WTC11 (cell line): Measurements from ENCODE around the gene SLC25A19. TPM values are rescaled to one million over a fixed set of nuclear protein-coding genes. Genes with fewer than 3 reads are reported as not detected.

ENCODE experiments used
- ATAC-seq: fragments of 200-7000 bp; cut with Tn5 transposase; 2 replicates; pipeline ENCODE4 v1.10.0; 2021; ENCODE audit warnings: mild to moderate bottlenecking, moderate library complexity
- CTCF ChIA-PET: fragments of 300-600 bp; sonication (Branson Sonifier 250); formaldehyde crosslinking; loops from one replicate; lab custom pipeline; 2021; ENCODE audit warnings: antibody characterized with exemption; lab: Charles Lee
- POLR2A ChIA-PET: fragments of 350-600 bp; sonication (Branson Sonifier 250); formaldehyde crosslinking; loops from one replicate; lab custom pipeline; 2021; ENCODE audit warnings: antibody characterized with exemption; lab: Charles Lee
- DNase-seq: peaks from one replicate; pipeline ENCODE4 v3.0.0; 2021; ENCODE audit warnings: low spot score
- H3K27ac Mint-ChIP-seq: 2 replicates; pipeline ENCODE4 v1.8.0; 2021; ENCODE audit warnings: mixed read lengths
- H3K27me3 Mint-ChIP-seq: 2 replicates; pipeline ENCODE4 v1.8.0; 2021; ENCODE audit warnings: low read depth, mild to moderate bottlenecking, moderate library complexity, mixed read lengths
- H3K36me3 Mint-ChIP-seq: 2 replicates; pipeline ENCODE4 v1.8.0; 2021; ENCODE audit warnings: mixed read lengths
- H3K4me1 Mint-ChIP-seq: 2 replicates; pipeline ENCODE4 v1.8.0; 2022; ENCODE audit warnings: mixed read lengths
- H3K4me3 Mint-ChIP-seq: 2 replicates; pipeline ENCODE4 v1.8.0; 2021; ENCODE audit warnings: mild to moderate bottlenecking, moderate library complexity, mixed read lengths
- H3K9me3 Mint-ChIP-seq: 2 replicates; pipeline ENCODE4 v1.8.0; 2021; ENCODE audit warnings: mixed read lengths
- ETV6 ChIP-seq: sonication (generic); formaldehyde crosslinking; IDR thresholded peaks from 2 replicates; pipeline ENCODE4 v1.8.1; 2022; ENCODE audit warnings: mild to moderate bottlenecking, missing genetic modification reagents
- FOXJ3 ChIP-seq: sonication (generic); formaldehyde crosslinking; IDR thresholded peaks from 2 replicates; pipeline ENCODE4 v1.9.0; 2021; ENCODE audit warnings: missing genetic modification reagents, mild to moderate bottlenecking, borderline replicate concordance
- FOXP1 ChIP-seq: sonication (generic); formaldehyde crosslinking; IDR thresholded peaks from 2 replicates; pipeline ENCODE4 v1.8.0; 2022; ENCODE audit warnings: missing genetic modification reagents, mild to moderate bottlenecking, moderate library complexity, borderline replicate concordance
- GTF2I ChIP-seq: fragments of 250-450 bp; sonication (Bioruptor Pico); conservative IDR thresholded peaks from 2 replicates; pipeline ENCODE4 v1.4.0; 2021; ENCODE audit warnings: mild to moderate bottlenecking
- HMGA2 ChIP-seq: fragments of 250-450 bp; sonication (Bioruptor Pico); IDR thresholded peaks from 2 replicates; pipeline ENCODE4 v1.4.0; 2021; ENCODE audit warnings: mild to moderate bottlenecking, moderate library complexity
- JUN ChIP-seq: sonication (generic); formaldehyde crosslinking; IDR thresholded peaks from 2 replicates; pipeline ENCODE4 v1.8.0; 2023; ENCODE audit warnings: mild to moderate bottlenecking, missing genetic modification reagents
- MYBL2 ChIP-seq: sonication (generic); formaldehyde crosslinking; IDR thresholded peaks from 2 replicates; pipeline ENCODE4 v1.8.1; 2023; ENCODE audit warnings: mild to moderate bottlenecking, moderate library complexity, missing genetic modification reagents
- NFATC4 ChIP-seq: fragments of 250-450 bp; sonication (Bioruptor Pico); IDR thresholded peaks from 2 replicates; pipeline ENCODE4 v1.9.0; 2021; ENCODE audit warnings: mild to moderate bottlenecking
- PRRX2 ChIP-seq: fragments of 250-450 bp; sonication (Bioruptor Pico); IDR thresholded peaks from 2 replicates; pipeline ENCODE4 v1.8.0; 2021; ENCODE audit warnings: mild to moderate bottlenecking
- TP53 ChIP-seq: sonication (generic); formaldehyde crosslinking; IDR thresholded peaks from 2 replicates; pipeline ENCODE4 v1.8.1; 2023; ENCODE audit warnings: mild to moderate bottlenecking, missing genetic modification reagents
- ZNF263 ChIP-seq: sonication (generic); formaldehyde crosslinking; IDR thresholded peaks from 2 replicates; pipeline ENCODE4 v1.8.1; 2022; ENCODE audit warnings: low read depth, mild to moderate bottlenecking, moderate library complexity, missing genetic modification reagents
- total RNA-seq: library from RNA; stranded (reverse); gene quantifications from 3 replicates; pipeline ENCODE4 v1.2.3, GENCODE V29; 2021
- TF ChIP-seq, protein P1 (sequence below): sonication (generic); formaldehyde crosslinking; IDR thresholded peaks from 2 replicates; pipeline ENCODE4 v1.8.1; 2022; ENCODE audit warnings: low read depth, mild to moderate bottlenecking, moderate library complexity, missing genetic modification reagents, borderline replicate concordance
- TF ChIP-seq, protein P2 (sequence below): fragments of 250-450 bp; sonication (Bioruptor Pico); IDR thresholded peaks from 2 replicates; pipeline ENCODE4 v2.1.2; 2022; ENCODE audit warnings: mild to moderate bottlenecking, moderate library complexity
- TF ChIP-seq, protein P3 (sequence below): sonication (generic); formaldehyde crosslinking; IDR thresholded peaks from 2 replicates; pipeline ENCODE4 v1.8.1; 2023; ENCODE audit warnings: mild to moderate bottlenecking, missing genetic modification reagents, moderate library complexity
- TF ChIP-seq, protein P4 (sequence below): sonication (generic); formaldehyde crosslinking; IDR thresholded peaks from 2 replicates; pipeline ENCODE4 v1.8.1; 2023; ENCODE audit warnings: mild to moderate bottlenecking, missing genetic modification reagents, borderline replicate concordance
- TF ChIP-seq, protein P5 (sequence below): sonication (generic); formaldehyde crosslinking; IDR thresholded peaks from 2 replicates; pipeline ENCODE4 v1.8.1; 2022; ENCODE audit warnings: low read depth, missing genetic modification reagents, borderline replicate concordance
- TF ChIP-seq, protein P6 (sequence below): sonication (generic); formaldehyde crosslinking; IDR thresholded peaks from 2 replicates; pipeline ENCODE4 v1.8.1; 2023; ENCODE audit warnings: mild to moderate bottlenecking, missing genetic modification reagents
- TF ChIP-seq, protein P7 (sequence below): fragments of 200-600 bp; IDR thresholded peaks from 2 replicates; pipeline ENCODE4 v1.8.0; 2022; ENCODE audit warnings: antibody characterized with exemption

The SLC25A19 gene
- total RNA-seq, 1 experiment from 2014 or later, result 27.7 TPM

DNA sequence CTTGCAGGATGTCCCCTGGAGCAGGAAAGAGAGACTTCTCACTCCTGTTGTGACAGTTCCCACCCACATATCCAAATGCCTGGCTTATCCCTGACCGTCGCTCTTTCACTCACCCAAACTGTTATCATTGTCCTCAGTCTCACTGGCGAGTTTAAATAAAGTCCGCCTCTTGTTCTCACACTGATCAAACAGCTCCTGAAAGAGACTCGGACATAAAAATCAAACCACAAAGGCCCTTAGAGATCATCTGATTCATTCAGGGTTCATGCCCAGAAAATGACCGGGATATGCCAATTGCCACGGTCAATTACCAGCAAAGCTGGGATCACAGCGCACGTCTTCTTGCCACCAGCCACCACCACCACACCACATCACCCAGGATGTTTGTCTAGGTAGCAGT is 47.7 kb downstream of the SLC25A19 start (continued):
- TF ChIP-seq, protein P1, sequence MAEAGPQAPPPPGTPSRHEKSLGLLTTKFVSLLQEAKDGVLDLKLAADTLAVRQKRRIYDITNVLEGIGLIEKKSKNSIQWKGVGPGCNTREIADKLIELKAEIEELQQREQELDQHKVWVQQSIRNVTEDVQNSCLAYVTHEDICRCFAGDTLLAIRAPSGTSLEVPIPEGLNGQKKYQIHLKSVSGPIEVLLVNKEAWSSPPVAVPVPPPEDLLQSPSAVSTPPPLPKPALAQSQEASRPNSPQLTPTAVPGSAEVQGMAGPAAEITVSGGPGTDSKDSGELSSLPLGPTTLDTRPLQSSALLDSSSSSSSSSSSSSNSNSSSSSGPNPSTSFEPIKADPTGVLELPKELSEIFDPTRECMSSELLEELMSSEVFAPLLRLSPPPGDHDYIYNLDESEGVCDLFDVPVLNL, result no peak
- TF ChIP-seq ZNF263 (no peak), TP53 (no peak), HMGA2 (no peak), MYBL2 (CRISPR knock-in tag) (no peak)
- TF ChIP-seq, protein P2, sequence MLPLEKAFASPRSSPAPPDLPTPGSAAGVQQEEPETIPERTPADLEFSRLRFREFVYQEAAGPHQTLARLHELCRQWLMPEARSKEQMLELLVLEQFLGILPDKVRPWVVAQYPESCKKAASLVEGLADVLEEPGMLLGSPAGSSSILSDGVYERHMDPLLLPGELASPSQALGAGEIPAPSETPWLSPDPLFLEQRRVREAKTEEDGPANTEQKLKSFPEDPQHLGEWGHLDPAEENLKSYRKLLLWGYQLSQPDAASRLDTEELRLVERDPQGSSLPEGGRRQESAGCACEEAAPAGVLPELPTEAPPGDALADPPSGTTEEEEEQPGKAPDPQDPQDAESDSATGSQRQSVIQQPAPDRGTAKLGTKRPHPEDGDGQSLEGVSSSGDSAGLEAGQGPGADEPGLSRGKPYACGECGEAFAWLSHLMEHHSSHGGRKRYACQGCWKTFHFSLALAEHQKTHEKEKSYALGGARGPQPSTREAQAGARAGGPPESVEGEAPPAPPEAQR (CRISPR knock-in tag), result no peak

DNA sequence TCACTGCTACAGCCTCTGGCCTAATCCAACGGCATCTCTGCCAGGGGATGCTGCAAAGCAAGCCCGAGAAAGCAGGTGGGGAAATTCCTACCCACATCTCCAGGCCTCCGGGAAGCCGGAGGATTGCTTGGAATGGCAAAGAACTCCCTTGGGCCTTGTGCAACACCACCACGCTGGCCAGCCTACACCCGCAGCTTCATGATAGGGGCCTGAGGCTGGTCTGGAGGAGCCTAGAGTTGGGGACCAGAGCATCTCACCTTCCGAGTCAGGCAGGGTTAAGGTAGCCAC is 48.1 kb downstream of the SLC25A19 start:
- CTCF ChIA-PET, result interaction anchor here (0.5 to 3.8 kb wide), 59 partner anchors 9 to 974 kb away, joined by 3 to 155 read pairs (median 7); partner anchors contain the start of genes ARMC7, GGA3, GRB2 and LLGL2
- Mint-ChIP-seq H3K4me3 (no peak overlapping the region), H3K9me3 (no peaks in the 10 kb centered on the region), H3K4me1 (peaks cover 6% of the 10 kb centered on the region), H3K36me3 (peaks cover 53% of the 10 kb centered on the region), H3K27me3 (no peaks in the 10 kb centered on the region), H3K27ac (no peak overlapping the region)
- DNase-seq (no peak), ATAC-seq (no peak)
- no peak for TF ChIP-seq NFATC4
- TF ChIP-seq, protein P3, sequence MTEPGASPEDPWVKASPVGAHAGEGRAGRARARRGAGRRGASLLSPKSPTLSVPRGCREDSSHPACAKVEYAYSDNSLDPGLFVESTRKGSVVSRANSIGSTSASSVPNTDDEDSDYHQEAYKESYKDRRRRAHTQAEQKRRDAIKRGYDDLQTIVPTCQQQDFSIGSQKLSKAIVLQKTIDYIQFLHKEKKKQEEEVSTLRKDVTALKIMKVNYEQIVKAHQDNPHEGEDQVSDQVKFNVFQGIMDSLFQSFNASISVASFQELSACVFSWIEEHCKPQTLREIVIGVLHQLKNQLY (CRISPR knock-in tag), result peak; percentile 60; the same call in 1 of the 2 replicates
- no peak for TF ChIP-seq PRRX2
- TF ChIP-seq FOXJ3, result no peak
- TF ChIP-seq GTF2I (CRISPR knock-in tag), result no peak
- TF ChIP-seq, protein P4, sequence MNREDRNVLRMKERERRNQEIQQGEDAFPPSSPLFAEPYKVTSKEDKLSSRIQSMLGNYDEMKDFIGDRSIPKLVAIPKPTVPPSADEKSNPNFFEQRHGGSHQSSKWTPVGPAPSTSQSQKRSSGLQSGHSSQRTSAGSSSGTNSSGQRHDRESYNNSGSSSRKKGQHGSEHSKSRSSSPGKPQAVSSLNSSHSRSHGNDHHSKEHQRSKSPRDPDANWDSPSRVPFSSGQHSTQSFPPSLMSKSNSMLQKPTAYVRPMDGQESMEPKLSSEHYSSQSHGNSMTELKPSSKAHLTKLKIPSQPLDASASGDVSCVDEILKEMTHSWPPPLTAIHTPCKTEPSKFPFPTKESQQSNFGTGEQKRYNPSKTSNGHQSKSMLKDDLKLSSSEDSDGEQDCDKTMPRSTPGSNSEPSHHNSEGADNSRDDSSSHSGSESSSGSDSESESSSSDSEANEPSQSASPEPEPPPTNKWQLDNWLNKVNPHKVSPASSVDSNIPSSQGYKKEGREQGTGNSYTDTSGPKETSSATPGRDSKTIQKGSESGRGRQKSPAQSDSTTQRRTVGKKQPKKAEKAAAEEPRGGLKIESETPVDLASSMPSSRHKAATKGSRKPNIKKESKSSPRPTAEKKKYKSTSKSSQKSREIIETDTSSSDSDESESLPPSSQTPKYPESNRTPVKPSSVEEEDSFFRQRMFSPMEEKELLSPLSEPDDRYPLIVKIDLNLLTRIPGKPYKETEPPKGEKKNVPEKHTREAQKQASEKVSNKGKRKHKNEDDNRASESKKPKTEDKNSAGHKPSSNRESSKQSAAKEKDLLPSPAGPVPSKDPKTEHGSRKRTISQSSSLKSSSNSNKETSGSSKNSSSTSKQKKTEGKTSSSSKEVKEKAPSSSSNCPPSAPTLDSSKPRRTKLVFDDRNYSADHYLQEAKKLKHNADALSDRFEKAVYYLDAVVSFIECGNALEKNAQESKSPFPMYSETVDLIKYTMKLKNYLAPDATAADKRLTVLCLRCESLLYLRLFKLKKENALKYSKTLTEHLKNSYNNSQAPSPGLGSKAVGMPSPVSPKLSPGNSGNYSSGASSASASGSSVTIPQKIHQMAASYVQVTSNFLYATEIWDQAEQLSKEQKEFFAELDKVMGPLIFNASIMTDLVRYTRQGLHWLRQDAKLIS (CRISPR knock-in tag), result no peak
- POLR2A ChIA-PET, result interaction anchor here (1.0 kb wide), 3 partner anchors 20 to 48 kb away, joined by 3 to 8 read pairs (median 4); partner anchors contain the start of genes GGA3, MRPS7 and SLC25A19

DNA sequence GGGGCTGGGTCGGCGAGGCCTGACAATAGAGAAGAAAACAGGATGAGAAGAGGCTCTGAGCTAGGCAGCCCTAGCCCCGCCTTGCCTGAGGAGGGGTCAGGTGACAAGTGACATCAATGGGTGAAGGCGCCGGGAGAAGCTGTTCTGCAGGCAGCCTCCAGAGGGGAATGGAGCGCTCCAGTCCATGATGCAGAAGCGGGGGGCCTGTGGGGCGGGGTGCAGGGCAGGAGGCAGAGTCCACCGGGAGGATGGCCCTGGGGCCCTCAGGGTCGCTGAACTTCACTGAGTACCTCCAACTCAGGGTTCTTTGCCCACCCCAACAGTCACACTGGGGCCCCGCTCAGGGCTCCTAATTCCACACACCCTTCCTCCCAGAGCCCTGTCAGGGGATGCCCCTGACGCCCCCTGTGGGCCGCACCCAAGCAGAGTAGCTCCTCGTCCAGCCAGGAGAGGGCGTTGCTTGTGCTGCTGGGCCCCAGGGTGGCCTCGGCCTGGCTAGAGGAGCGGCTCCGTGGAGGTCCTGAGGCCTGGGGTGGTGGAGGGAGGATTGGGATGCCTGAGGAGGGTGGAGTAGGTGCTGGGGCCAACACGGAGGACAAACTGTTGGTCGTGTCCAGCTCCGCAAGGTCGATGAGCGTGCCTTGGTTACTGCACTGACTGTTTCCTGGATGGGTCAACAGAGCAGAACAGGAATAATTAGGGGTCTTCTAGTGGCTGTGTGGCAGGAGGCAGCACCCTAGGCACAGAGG is 48.7 kb downstream of the SLC25A19 start:
- Mint-ChIP-seq H3K27ac (peak overlapping the region; percentile 87), H3K27me3 (no peaks in the 10 kb centered on the region)
- peak; percentile 88 for ATAC-seq
- TF ChIP-seq, protein P3 (CRISPR knock-in tag), result no peak
- TF ChIP-seq, protein P5, sequence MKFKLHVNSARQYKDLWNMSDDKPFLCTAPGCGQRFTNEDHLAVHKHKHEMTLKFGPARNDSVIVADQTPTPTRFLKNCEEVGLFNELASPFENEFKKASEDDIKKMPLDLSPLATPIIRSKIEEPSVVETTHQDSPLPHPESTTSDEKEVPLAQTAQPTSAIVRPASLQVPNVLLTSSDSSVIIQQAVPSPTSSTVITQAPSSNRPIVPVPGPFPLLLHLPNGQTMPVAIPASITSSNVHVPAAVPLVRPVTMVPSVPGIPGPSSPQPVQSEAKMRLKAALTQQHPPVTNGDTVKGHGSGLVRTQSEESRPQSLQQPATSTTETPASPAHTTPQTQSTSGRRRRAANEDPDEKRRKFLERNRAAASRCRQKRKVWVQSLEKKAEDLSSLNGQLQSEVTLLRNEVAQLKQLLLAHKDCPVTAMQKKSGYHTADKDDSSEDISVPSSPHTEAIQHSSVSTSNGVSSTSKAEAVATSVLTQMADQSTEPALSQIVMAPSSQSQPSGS (CRISPR knock-in tag), result no peak
- no peak for TF ChIP-seq HMGA2
- TF ChIP-seq, protein P6, sequence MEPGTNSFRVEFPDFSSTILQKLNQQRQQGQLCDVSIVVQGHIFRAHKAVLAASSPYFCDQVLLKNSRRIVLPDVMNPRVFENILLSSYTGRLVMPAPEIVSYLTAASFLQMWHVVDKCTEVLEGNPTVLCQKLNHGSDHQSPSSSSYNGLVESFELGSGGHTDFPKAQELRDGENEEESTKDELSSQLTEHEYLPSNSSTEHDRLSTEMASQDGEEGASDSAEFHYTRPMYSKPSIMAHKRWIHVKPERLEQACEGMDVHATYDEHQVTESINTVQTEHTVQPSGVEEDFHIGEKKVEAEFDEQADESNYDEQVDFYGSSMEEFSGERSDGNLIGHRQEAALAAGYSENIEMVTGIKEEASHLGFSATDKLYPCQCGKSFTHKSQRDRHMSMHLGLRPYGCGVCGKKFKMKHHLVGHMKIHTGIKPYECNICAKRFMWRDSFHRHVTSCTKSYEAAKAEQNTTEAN (CRISPR knock-in tag), result no peak
- no peak for TF ChIP-seq JUN (CRISPR knock-in tag)
- TF ChIP-seq, protein P7, sequence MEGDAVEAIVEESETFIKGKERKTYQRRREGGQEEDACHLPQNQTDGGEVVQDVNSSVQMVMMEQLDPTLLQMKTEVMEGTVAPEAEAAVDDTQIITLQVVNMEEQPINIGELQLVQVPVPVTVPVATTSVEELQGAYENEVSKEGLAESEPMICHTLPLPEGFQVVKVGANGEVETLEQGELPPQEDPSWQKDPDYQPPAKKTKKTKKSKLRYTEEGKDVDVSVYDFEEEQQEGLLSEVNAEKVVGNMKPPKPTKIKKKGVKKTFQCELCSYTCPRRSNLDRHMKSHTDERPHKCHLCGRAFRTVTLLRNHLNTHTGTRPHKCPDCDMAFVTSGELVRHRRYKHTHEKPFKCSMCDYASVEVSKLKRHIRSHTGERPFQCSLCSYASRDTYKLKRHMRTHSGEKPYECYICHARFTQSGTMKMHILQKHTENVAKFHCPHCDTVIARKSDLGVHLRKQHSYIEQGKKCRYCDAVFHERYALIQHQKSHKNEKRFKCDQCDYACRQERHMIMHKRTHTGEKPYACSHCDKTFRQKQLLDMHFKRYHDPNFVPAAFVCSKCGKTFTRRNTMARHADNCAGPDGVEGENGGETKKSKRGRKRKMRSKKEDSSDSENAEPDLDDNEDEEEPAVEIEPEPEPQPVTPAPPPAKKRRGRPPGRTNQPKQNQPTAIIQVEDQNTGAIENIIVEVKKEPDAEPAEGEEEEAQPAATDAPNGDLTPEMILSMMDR, result peak; percentile 84
- TF ChIP-seq FOXP1 (CRISPR knock-in tag), result peak; percentile 36; the same call in 1 of the 2 replicates
- peak; percentile 41; the same call in 1 of the 2 replicates for TF ChIP-seq ETV6 (CRISPR knock-in tag)

More for the DNA sequence above, 48.7 kb downstream of the SLC25A19 start:
- Mint-ChIP-seq H3K4me3 (no peak overlapping the region), H3K9me3 (no peaks in the 10 kb centered on the region), H3K36me3 (peaks cover 51% of the 10 kb centered on the region), H3K4me1 (peaks cover 6% of the 10 kb centered on the region)
- ChIA-PET POLR2A (interaction anchor here (0.5 to 1.1 kb wide), 9 partner anchors 9 to 280 kb away, joined by 3 to 8 read pairs (median 4); partner anchors contain the start of genes GGA3, MRPS7, NUP85 and SLC25A19), CTCF (interaction anchor here (0.5 to 3.8 kb wide), 99 partner anchors 9 to 974 kb away, joined by 3 to 155 read pairs (median 5); partner anchors contain the start of genes ARMC7, ATP5PD, FDXR and GGA3)
- DNase-seq, result peak; percentile 82
